ENCODE results near the gene ZNF140.

Gene ZNF140

DNA sequence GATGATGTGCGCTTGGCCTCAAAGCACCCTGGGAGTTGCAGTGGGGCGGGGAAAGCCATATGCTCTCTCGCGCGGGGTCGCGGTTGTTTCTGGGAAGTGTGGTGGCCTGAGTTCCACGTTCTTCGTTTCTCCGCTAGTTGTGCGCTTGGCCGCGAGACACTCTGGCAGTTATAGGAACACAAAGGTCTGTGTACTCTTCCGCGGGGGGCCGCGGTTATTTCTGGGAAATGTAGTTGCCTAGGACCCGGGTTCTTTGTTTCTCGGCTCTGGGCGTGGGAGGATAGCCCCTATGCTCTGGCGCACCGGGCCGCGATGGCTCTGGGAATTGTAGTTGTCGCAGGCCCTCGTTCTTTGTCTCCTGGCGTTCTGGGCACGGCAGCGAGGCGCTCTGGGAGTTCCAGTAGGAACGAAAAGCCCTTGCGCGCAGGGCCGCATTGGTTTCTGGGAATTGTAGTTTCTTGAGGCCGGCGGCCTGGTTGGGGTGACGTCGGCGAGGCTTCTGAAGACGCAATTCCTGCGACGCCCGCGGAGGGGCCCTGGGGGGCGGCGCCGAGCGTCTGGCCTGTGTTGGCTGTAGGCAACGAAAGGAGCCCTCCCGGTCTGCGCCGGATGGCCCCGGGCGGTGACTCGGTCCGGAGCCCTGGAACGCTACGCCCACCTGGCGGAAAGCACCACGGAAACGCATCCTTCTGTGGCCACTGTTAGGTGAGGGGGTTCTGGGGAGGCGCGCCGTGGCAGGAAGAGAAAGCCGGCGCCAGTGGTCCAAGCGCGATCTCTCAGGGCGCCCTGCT is at the start of gene ZNF140:
Gene ZNF140, plus strand, starts transcription at position 556 of the 791 bp plus-strand sequence. CDS start 398 bp downstream, outside the sequence.
- in situ Hi-C loops (cut with MboI; ENCODE audit: low sequenced_read_pairs) = no loop called here

DNA sequence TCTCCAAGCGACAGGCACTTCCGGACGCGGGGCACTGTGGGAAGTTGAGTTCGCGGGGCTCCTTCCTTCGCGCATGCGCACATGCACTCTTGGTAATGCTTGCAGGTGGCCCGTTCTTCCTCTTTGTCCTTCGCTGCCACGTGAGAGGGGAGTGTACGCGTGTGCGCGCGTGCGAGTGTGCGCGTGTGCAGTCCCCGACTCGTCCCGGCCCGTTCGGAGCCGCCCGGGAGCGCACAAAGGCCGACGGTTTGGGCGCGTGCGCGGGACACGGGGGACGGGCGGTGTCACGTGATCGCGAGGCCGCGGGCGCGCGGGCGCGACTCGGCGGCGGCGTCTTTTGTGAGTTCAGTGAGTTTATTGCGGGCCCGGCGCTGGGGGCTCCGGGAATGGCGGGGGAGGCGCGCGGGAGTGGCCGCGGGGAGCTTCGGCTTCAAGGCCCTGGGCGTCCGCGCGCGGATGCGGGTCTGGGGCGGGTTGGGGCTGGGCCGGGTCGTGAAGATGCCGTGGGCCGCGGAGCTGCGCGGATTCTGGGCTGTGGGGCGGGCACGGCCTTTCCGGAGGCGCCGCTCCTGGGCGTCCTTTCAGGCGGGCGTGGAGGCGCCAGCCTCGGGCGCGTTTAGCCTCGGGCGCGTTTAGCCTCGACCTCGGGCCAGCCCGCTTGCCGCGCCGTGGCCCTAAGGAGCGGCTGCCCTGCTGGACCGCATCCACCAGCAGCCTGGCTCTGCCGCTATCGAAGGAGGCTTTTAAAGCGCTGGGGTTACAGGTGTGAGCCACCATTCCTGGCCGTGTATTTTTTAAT is 43.3 kb upstream of the ZNF140 start, which contains the start of gene ZNF84:
Gene ZNF84, plus strand, starts transcription at position 303 of the 799 bp plus-strand sequence. CDS start 3,959 bp downstream, outside the sequence.
- in situ Hi-C loops (cut with MboI; ENCODE audit: low sequenced_read_pairs) = no loop called here

- in situ Hi-C loops (cut with MboI; ENCODE audit: low sequenced_read_pairs) = no loop called here
Observed at GRCh38 chr12:133038118-133038709, 42.5 kb upstream of the ZNF140 start.

DNA sequence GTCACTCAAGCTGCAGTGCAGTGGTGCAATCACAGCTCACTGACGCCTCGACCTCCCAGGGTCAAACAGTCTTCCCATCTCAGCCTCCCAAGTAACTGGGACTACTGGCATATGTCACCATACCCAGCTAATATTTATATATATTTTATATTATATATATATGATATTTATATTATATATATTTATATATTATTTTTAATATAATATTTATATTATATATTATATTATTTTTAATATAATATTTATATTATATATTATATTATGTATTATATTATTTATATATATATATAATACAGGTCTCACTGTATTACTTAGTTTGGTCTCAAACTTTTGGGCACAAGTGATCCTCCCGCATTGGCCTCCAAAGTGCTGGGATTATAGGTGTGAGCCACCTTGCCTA is 34.0 kb upstream of the ZNF140 start:
- in situ Hi-C loops (cut with MboI; ENCODE audit: low sequenced_read_pairs) = no loop called here

GRCh38 chr12:133057446-133057845 is 23.3 kb upstream of the ZNF140 start:
- in situ Hi-C loops (cut with MboI; ENCODE audit: low sequenced_read_pairs) = no loop called here

- in situ Hi-C loops (cut with MboI; ENCODE audit: low sequenced_read_pairs) = no loop called here
Observed at GRCh38 chr12:133058203-133059113, 22.3 kb upstream of the ZNF140 start.

DNA sequence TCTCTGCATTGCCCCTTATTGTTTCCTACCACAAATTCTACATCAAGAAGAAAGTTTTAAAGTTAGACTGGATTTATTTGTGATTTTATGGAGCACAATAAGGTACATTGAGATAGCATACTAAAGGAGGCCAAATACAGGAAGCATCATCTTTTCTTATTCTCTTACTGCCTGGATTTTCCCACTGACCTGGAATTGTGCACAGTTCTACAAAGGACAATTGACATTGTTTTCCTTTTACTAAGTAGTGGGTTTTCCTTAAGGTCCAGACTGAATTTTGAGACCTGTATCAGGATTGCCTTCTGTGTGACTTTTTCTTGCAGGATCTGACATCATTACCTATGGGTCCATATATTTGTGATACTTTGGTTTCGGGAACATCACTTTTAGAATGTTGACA is 18.8 kb upstream of the ZNF140 start:
- in situ Hi-C loops (cut with MboI; ENCODE audit: low sequenced_read_pairs) = no loop called here

- in situ Hi-C loops (cut with MboI; ENCODE audit: low sequenced_read_pairs) = no loop called here
Observed at GRCh38 chr12:133063556-133063955, 17.2 kb upstream of the ZNF140 start.

GRCh38 chr12:133073836-133074235 is 6.9 kb upstream of the ZNF140 start:
- in situ Hi-C loops (cut with MboI; ENCODE audit: low sequenced_read_pairs) = no loop called here

GRCh38 chr12:133080026-133080367 is 726 bp upstream of the ZNF140 start:
- in situ Hi-C loops (cut with MboI; ENCODE audit: low sequenced_read_pairs) = no loop called here

GRCh38 chr12:133081159-133081780 is 547 bp downstream of the ZNF140 start:
- in situ Hi-C loops (cut with MboI; ENCODE audit: low sequenced_read_pairs) = no loop called here

GRCh38 chr12:133083345-133083744 is 2.6 kb downstream of the ZNF140 start:
- in situ Hi-C loops (cut with MboI; ENCODE audit: low sequenced_read_pairs) = no loop called here

DNA sequence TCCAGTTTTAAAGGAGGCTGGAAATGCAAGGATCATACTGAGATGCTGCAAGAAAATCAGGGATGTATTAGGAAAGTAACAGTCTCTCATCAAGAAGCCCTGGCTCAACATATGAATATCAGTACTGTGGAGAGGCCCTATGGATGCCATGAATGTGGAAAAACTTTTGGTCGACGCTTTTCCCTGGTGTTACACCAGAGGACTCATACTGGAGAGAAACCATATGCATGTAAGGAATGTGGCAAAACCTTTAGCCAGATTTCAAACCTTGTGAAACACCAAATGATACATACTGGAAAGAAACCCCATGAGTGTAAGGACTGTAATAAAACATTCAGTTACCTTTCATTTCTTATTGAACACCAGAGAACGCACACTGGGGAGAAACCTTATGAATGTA is 24.9 kb downstream of the ZNF140 start:
- in situ Hi-C loops (cut with MboI; ENCODE audit: low sequenced_read_pairs) = no loop called here

- in situ Hi-C loops (cut with MboI; ENCODE audit: low sequenced_read_pairs) = no loop called here
Observed at GRCh38 chr12:133106253-133106652, 25.5 kb downstream of the ZNF140 start.

DNA sequence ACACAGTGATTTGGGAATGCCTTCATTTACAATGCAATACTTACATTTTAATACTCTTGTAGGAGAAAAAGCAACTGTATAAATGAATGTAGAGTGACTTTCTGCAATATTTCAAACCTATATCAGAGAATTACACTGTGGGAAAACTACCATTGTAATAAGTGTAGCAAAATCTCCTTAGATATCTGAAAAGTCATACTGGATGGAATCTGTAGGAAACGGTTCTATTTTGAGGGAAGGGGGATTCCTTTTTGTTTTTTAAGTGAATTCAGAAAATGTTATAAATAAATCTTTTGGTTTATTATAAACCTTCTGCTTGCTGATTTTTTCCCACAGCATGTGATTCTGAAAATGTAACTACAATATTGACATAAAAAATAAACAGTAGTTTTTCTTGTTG is 26.4 kb downstream of the ZNF140 start:
- in situ Hi-C loops (cut with MboI; ENCODE audit: low sequenced_read_pairs) = no loop called here

DNA sequence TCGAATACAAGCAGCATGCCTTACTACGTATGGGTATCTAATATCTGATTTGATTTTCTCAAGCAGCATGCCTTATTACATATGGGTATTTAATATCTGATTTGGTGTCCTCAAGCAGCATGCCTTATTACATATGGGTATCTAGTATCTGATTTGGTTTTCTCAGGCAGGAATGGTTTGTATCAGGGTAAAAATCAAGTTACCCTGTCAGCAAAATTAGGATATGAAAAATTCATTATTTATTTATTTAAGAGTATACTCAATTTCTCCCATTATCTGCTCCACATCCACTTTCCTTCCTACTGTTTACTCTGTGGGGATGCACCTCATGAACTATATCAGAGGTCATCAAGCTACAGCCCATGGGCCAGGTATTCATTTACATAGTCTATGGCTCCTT is 27.4 kb downstream of the ZNF140 start:
- in situ Hi-C loops (cut with MboI; ENCODE audit: low sequenced_read_pairs) = no loop called here

GRCh38 chr12:133120385-133121191 is 39.9 kb downstream of the ZNF140 start:
- in situ Hi-C loops (cut with MboI; ENCODE audit: low sequenced_read_pairs) = no loop called here

GRCh38 chr12:133124674-133125073 is 44.0 kb downstream of the ZNF140 start:
- in situ Hi-C loops (cut with MboI; ENCODE audit: low sequenced_read_pairs) = no loop called here

- in situ Hi-C loops (cut with MboI; ENCODE audit: low sequenced_read_pairs) = no loop called here
Observed at GRCh38 chr12:133129368-133130037, 48.8 kb downstream of the ZNF140 start.
